ENCODE results near the gene GCN1.

GCN1 gene

GRCh38 chr12:120115066-120115465 lies 79.4 kb downstream of the GCN1 start:
- in situ Hi-C loops (cut with MboI; ENCODE audit: low pct_unique_long_range_greater_than_20kb, low sequenced_read_pairs, unreplicated experiment), result no loop called here
- no peak for DNase-seq (ENCODE audit: low spot score)
- no peak for TF ChIP-seq CTCF (IDR thresholded peaks at IDR 0.05; ENCODE audit: extremely low read depth, insufficient read depth, missing control alignments)

DNA sequence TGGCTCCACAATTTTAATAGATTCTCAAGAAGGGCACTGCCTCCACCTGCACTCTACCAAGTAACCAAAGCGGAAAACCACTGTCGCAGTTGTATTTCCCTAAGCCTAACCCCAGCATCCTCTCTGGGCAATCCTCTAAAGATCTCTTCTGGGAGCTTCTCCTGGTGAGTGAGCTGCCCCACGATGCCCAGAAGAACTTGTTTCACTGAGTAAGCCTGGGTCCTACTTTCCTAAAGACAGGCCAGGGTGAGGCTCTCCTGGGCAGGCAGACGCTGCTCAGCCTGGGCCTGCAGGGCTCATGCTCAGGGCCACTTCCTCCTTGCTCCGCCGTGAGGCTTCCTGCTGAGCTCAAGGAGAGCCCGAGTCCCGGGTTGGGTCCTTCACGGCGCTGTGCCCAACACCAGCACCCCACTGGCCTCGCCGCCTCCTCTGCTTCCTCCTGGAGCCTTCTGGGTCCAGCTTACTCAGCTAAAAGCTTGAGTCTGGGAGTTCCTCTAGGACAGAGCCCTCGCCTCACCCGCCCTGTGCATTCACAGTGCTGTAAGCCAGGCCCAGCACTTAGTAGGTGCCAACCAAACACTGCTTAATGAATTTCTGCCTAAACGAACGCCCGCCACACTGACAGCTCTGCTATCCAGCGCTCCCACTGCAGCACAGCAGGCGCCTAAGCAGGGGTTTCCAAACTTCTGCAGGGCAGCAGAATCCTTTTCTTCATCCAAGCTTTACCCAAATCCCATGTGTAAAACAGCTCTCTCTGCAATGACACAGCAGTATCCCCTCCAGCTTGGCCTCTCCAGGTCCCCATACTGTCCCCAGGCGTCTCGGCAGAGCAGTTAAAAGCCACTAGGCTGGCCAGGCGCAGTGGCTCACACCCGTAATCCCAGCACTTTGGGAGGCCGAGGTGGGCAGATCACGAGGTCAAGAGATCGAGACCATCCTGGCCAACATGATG lies 83.7 kb downstream of the GCN1 start:
- in situ Hi-C loops (cut with MboI; ENCODE audit: low pct_unique_long_range_greater_than_20kb, low sequenced_read_pairs, unreplicated experiment), result no loop called here
- peak; percentile 18 for TF ChIP-seq CTCF (IDR thresholded peaks at IDR 0.05; ENCODE audit: extremely low read depth, insufficient read depth, missing control alignments)
- DNase-seq (ENCODE audit: low spot score), result peak; percentile 66

DNA sequence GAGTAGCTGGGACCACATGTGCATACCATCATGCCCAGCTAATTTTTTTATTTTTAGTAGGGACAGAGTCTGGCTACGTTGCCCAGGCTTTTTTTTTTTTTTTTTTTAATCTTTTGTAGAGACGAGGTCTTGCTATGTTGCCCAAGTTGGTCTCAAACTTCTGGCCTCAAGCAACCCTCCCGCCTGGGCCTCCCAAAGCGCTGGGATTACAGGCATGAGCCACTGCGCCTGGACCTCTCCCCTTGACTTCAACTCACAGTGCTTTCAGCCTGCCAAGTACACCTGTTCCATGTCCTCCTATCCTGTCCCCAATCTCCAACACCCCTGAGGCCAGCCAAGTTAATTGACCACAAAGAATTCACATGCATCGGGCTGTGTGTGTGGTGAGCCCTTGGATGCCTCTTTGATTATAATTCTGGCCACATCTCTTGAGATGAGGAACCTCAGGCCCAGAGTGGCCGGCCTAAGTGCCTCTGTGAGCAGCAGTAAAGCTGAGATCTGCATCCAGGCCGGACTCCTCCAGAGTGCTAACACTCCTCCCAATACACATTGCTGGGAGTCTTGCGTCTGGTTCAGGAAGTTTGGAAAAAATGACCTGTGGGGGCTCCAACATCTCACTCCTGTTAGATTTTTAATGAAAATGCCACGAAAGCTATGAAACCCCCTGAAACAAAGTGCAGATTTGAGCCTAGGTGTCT lies 84.8 kb downstream of the GCN1 start:
- in situ Hi-C loops (cut with MboI; ENCODE audit: low pct_unique_long_range_greater_than_20kb, low sequenced_read_pairs, unreplicated experiment), result no loop called here

GRCh38 chr12:120106151-120106550 lies 88.4 kb downstream of the GCN1 start:
- no peak for DNase-seq (ENCODE audit: low spot score)
- in situ Hi-C loops (cut with MboI; ENCODE audit: low pct_unique_long_range_greater_than_20kb, low sequenced_read_pairs, unreplicated experiment), result no loop called here
- TF ChIP-seq CTCF (IDR thresholded peaks at IDR 0.05; ENCODE audit: extremely low read depth, insufficient read depth, missing control alignments), result no peak

More for the DNA sequence above, 84.8 kb downstream of the GCN1 start:
- DNase-seq (ENCODE audit: low spot score), result no peak
- TF ChIP-seq CTCF (IDR thresholded peaks at IDR 0.05; ENCODE audit: extremely low read depth, insufficient read depth, missing control alignments), result no peak

GRCh38 chr12:120103371-120103770 lies 91.1 kb downstream of the GCN1 start:
- TF ChIP-seq CTCF (IDR thresholded peaks at IDR 0.05; ENCODE audit: extremely low read depth, insufficient read depth, missing control alignments), result no peak
- DNase-seq (ENCODE audit: low spot score), result no peak

GRCh38 chr12:120103044-120103338 lies 91.5 kb downstream of the GCN1 start:
- TF ChIP-seq CTCF (IDR thresholded peaks at IDR 0.05; ENCODE audit: extremely low read depth, insufficient read depth, missing control alignments), result no peak
- DNase-seq (ENCODE audit: low spot score), result no peak
- in situ Hi-C loops (cut with MboI; ENCODE audit: low pct_unique_long_range_greater_than_20kb, low sequenced_read_pairs, unreplicated experiment), result no loop called here

More at GRCh38 chr12:120103371-120103770, 91.1 kb downstream of the GCN1 start:
- in situ Hi-C loops (cut with MboI; ENCODE audit: low pct_unique_long_range_greater_than_20kb, low sequenced_read_pairs, unreplicated experiment), result no loop called here
